Spleen (tissue), 7 donors: ENCODE data around the gene PEAR1.

Experiments used
- CTCF ChIP-seq, 11 experiments: fragments of 200-600 bp in 7 of 11; fragments of 450-650 bp in 4 of 11; sonication (generic) in 4 of 11; IDR thresholded peaks in 8 of 11; conservative IDR thresholded peaks in 3 of 11; 1 replicate in 7 of 11; 2 replicates in 4 of 11; pipeline versions ENCODE4 v1.4.0 to v1.8.0; 2016 to 2021; ENCODE audit warnings: antibody characterized with exemption in 11 of 11, inconsistent platforms in 4 of 11, mild to moderate bottlenecking in 1 of 11
- POLR2A ChIP-seq, 3 donors: fragments of 450-650 bp; IDR thresholded peaks; one replicate each; pipeline ENCODE4 v1.5.1; 2017; ENCODE audit warnings: antibody characterized with exemption in 3 of 3, mild to moderate bottlenecking in 1 of 3
- donor health status: DM: no; HTN: no; CAD: no; lungs with moderate emphysema.
- donor health status: DM: no; HTN: no; CAD: no.
- donor health status: DM: no; HTN: no; CAD: no.

GRCh38 chr1:156898161-156898566, 4.6 kb downstream of the PEAR1 start:
- TF ChIP-seq CTCF (IDR thresholded peaks at IDR 0.05 in 8 of 11, conservative IDR thresholded peaks at IDR 0.05 in 3 of 11) (no peak), POLR2A (IDR thresholded peaks at IDR 0.05) (no peak)
